Stomach (tissue), 9 donors: ENCODE data around the gene RPL12. TPM values are rescaled to one million over a fixed set of nuclear protein-coding genes. Genes with fewer than 3 reads are reported as not detected.

Experiments used
- DNase-seq, 2 donors: peaks; one replicate each; pipeline versions ENCODE4 v3.0.0 to v3.0.0-alpha.2; 2013 to 2019
- H3K27ac ChIP-seq, 5 donors: fragments of 200-600 bp in 4 of 5; sonication (generic) in 4 of 5; one replicate each; pipeline ENCODE4 v1.5.1; 2013 to 2019; ENCODE audit warnings: mild to moderate bottlenecking in 1 of 5, moderate library complexity in 1 of 5
- H3K27me3 ChIP-seq, 3 donors: fragments of 200-600 bp; sonication (generic); one replicate each; pipeline ENCODE4 v1.5.1; 2017 to 2019; ENCODE audit warnings: mixed run types in 1 of 3
- H3K36me3 ChIP-seq, 4 donors: fragments of 200-600 bp; sonication (generic); 1 replicate in 3 of 4; 2 replicates in 1 of 4; pipeline ENCODE4 v1.5.1; 2016 to 2019
- H3K4me1 ChIP-seq, 4 donors: fragments of 200-600 bp; sonication (generic); one replicate each; pipeline ENCODE4 v1.5.1; 2016 to 2019
- H3K4me3 ChIP-seq, 4 donors: fragments of 200-600 bp; sonication (generic) in 3 of 4; one replicate each; pipeline ENCODE4 v1.5.1; 2016 to 2019; ENCODE audit warnings: mild to moderate bottlenecking in 1 of 4
- H3K9me3 ChIP-seq, 4 donors: fragments of 200-600 bp; sonication (generic); one replicate each; pipeline ENCODE4 v1.5.1; 2016 to 2019
- EP300 ChIP-seq: sonication (generic); formaldehyde crosslinking; IDR thresholded peaks from one replicate; pipeline ENCODE4 v1.6.1; 2017; ENCODE audit warnings: antibody characterized with exemption
- POLR2A ChIP-seq, 4 donors: fragments of 450-650 bp; IDR thresholded peaks; one replicate each; pipeline ENCODE4 v1.6.1; 2016; ENCODE audit warnings: antibody characterized with exemption in 4 of 4, control low read depth in 2 of 4, mild to moderate bottlenecking in 1 of 4, moderate library complexity in 1 of 4
- POLR2AphosphoS5 ChIP-seq, 3 donors: sonication (generic); formaldehyde crosslinking; IDR thresholded peaks; one replicate each; pipeline ENCODE4 v1.6.1; 2016; ENCODE audit warnings: antibody characterized with exemption in 3 of 3
- WGBS, 5 donors: extraction: QIAGEN DNeasy Blood & Tissue Kit in 3 of 5; methylation state at CpG; one replicate each; pipeline versions ENCODE4 v1.1.5 to v1.1.7; 2013 to 2018; 5-methylcytosine and 5-hydroxymethylcytosine counted together
- intact Hi-C: fragments of 100-400 bp; cut with DNase I; formaldehyde crosslinking; loops from one replicate; pipeline ENCODE4 v1.15.1; 2023; ENCODE audit warnings: low total_unique reads
- polyA plus RNA-seq, 3 donors: library from polyadenylated mRNA; stranded (reverse); fragments of 200-250 nt; gene quantifications; one replicate each; pipeline ENCODE4 v1.2.3, GENCODE V29; 2013
- total RNA-seq, 5 donors: library from RNA; depleted of rRNA; stranded (reverse); fragments of >200 nt; gene quantifications; one replicate each; pipeline versions ENCODE4 v1.1.0 to v1.2.3, GENCODE V29; 2014 to 2016
- TF ChIP-seq, protein P1 (sequence below), 7 experiments: fragments of 450-650 bp in 4 of 7; fragments of 200-600 bp in 3 of 7; sonication (generic) in 3 of 7; IDR thresholded peaks; one replicate each; pipeline ENCODE4 v1.5.1; 2016 to 2019; ENCODE audit warnings: antibody characterized with exemption in 7 of 7, control low read depth in 2 of 7, mild to moderate bottlenecking in 1 of 7
- donor health status: healthy with polysubstance abuse.
- donor health status: Bipolar disorder and iron deficiency.
- donor health status: healthy.

RPL12 gene
- total and polyA plus RNA-seq, 8 donors, result 187 to 4,806 (median 1,566) TPM

DNA sequence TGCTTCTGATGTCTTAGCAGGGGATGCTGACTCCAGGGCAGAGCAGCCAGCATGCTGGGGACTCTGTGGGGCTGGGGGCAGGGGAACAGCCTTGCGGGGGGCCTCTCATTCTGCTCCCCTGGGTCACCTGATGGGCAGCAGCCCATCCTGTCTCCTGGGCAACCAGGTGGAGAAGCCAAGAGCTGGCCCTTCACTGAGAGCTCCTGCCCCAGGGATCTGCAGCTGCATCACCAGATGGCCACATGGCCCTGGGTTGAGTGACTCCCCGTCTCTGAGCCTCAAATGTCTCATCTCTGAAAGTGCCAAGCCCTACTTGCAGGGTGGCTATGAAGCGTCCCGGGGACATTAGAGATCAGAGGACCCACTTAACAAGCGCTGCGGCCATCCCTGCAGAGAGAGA lies 49.2 kb upstream of the RPL12 start:
- intact Hi-C loops, result no loop called here
- Histone ChIP-seq H3K4me1 (peaks cover under 1 to 27% (median 18%) of the 10 kb centered on the region in 4 donors), H3K36me3 (peaks cover 40 to 90% (median 86%) of the 10 kb centered on the region in 4 donors), H3K4me3 (no peak overlapping the region), H3K27ac (no peak overlapping the region), H3K27me3 (no peaks in the 10 kb centered on the region), H3K9me3 (no peaks in the 10 kb centered on the region)
- TF ChIP-seq, protein P1, sequence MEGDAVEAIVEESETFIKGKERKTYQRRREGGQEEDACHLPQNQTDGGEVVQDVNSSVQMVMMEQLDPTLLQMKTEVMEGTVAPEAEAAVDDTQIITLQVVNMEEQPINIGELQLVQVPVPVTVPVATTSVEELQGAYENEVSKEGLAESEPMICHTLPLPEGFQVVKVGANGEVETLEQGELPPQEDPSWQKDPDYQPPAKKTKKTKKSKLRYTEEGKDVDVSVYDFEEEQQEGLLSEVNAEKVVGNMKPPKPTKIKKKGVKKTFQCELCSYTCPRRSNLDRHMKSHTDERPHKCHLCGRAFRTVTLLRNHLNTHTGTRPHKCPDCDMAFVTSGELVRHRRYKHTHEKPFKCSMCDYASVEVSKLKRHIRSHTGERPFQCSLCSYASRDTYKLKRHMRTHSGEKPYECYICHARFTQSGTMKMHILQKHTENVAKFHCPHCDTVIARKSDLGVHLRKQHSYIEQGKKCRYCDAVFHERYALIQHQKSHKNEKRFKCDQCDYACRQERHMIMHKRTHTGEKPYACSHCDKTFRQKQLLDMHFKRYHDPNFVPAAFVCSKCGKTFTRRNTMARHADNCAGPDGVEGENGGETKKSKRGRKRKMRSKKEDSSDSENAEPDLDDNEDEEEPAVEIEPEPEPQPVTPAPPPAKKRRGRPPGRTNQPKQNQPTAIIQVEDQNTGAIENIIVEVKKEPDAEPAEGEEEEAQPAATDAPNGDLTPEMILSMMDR (IDR thresholded peaks at IDR 0.05), result no peak
- TF ChIP-seq POLR2A (IDR thresholded peaks at IDR 0.05) (no peak), POLR2AphosphoS5 (IDR thresholded peaks at IDR 0.05) (no peak), EP300 (no peak)
- 79 to 91% (median 87%) methylated on average over 6 of the region's 6 CpGs for WGBS, 5 donors
- no peak for DNase-seq

DNA sequence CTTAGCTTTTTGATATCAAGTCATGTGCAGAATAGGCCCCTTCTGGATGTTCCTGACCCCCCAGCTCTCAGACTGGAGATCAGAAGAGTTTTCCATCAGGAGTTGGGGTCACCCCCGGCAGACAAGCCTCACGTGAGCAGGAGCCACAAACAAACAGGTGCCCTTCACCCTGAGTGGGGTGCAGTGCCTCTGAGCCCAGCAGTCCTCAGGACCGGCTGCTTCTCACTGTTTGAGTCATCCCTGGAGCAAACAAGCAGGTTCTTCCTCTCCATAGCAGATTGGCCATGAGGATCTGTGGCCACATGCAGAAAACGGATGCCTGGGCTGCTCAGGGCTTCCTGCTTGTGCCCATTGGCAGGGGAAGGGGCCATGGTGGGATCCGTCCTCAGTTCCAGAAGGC lies 47.1 kb upstream of the RPL12 start:
- Histone ChIP-seq H3K4me1 (peaks cover 10 to 25% (median 19%) of the 10 kb centered on the region in 4 donors), H3K27me3 (no peaks in the 10 kb centered on the region), H3K4me3 (no peak overlapping the region), H3K36me3 (peaks cover 33 to 83% (median 81%) of the 10 kb centered on the region in 4 donors), H3K27ac (no peak overlapping the region), H3K9me3 (no peaks in the 10 kb centered on the region)
- no peak for DNase-seq
- intact Hi-C loops, result no loop called here
- no peak for TF ChIP-seq EP300
- TF ChIP-seq POLR2A (IDR thresholded peaks at IDR 0.05), result no peak
- TF ChIP-seq, protein P1 (IDR thresholded peaks at IDR 0.05), result no peak
- TF ChIP-seq POLR2AphosphoS5 (IDR thresholded peaks at IDR 0.05), result no peak
- WGBS, 5 donors, result 85 to 93% (median 88%) methylated on average over 5 of the region's 5 CpGs

DNA sequence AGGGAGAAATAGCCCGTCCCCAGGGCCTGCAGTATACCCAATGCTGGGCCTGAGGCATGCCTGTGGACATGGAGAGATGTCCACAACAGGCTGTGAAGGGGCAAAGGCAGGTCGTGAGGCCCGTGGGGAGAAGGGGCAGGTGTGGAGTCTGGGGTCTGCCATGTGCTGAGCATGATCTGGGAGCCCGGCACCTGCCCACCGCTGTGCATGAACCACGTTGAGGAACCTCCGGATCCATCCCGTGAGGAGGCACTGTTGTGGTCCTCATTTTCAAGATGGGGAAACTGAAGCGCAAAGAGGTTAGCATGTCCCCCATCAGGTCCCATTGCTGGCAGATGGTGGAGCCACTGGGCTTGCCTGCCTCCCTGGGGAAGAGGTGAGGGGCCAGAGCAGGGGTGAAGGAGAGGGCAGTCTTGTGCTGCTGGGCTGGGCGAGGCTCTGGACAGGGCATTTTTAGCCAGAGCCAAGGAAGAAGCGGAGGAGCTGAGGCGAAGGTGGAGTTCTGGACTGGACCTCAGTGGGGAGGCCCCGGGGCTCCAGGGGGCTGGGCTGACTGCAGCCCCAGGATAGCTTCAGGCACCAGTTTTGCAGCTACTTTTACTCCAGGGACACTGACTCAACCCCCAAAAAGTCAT lies 46.6 kb upstream of the RPL12 start:
- Histone ChIP-seq H3K9me3 (no peaks in the 10 kb centered on the region), H3K27me3 (no peaks in the 10 kb centered on the region), H3K27ac (no peak overlapping the region), H3K4me3 (no peak overlapping the region), H3K36me3 (peaks cover 30 to 83% (median 81%) of the 10 kb centered on the region in 4 donors), H3K4me1 (peaks cover 10 to 25% (median 19%) of the 10 kb centered on the region in 4 donors)
- TF ChIP-seq EP300, result no peak
- no peak for TF ChIP-seq POLR2AphosphoS5 (IDR thresholded peaks at IDR 0.05)
- TF ChIP-seq, protein P1 (IDR thresholded peaks at IDR 0.05), result no peak
- no peak for TF ChIP-seq POLR2A (IDR thresholded peaks at IDR 0.05)
- 94 to 97% (median 95%) methylated on average over 13 of the region's 13 CpGs for WGBS, 5 donors
- no peak for DNase-seq
- intact Hi-C loops, result no loop called here

DNA sequence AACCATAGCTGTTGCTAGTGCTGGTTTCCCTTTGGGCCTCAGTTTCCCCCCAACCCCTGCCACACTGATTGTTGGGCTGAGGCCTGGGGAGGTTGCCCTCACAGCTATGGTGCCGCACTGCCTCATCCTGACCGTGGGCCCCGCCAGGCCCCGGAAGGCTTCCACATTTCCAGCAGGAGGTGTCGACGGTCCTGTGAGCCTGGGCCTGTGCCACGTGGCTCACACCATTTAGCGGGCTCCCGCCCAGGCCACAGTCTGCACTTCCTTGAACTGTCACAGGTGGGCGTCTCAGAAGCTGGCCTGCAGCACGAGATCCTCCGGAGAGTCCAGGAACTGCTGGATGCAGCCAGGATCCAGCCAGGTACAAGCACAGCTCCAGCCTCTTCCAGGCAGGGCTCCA lies 45.8 kb upstream of the RPL12 start:
- intact Hi-C loops, result no loop called here
- 85 to 90% (median 89%) methylated on average over 8 to 12 of the region's 12 CpGs; no CpG with 5 or more reads in 1 of the 5 donors for WGBS, 5 donors

More for the DNA sequence above, 45.8 kb upstream of the RPL12 start:
- Histone ChIP-seq H3K27ac (no peak overlapping the region), H3K4me3 (no peak overlapping the region), H3K27me3 (no peaks in the 10 kb centered on the region), H3K36me3 (peaks cover 28 to 83% (median 81%) of the 10 kb centered on the region in 4 donors), H3K4me1 (peaks cover 10 to 25% (median 19%) of the 10 kb centered on the region in 4 donors), H3K9me3 (no peaks in the 10 kb centered on the region)
- DNase-seq, result no peak
- TF ChIP-seq EP300 (no peak), POLR2A (IDR thresholded peaks at IDR 0.05) (no peak), POLR2AphosphoS5 (IDR thresholded peaks at IDR 0.05) (no peak)
- TF ChIP-seq, protein P1 (IDR thresholded peaks at IDR 0.05), result no peak
